Stimulated activated CD4-positive, alpha-beta T cell treated with anti-CD3 and anti-CD28 coated beads, TNF-alpha, amount 100 ng/mL, for 48 hours (primary cell): Measurements from ENCODE around the gene ICA1.
"Not testable (repeated sequence)": the region's sequence is repeated elsewhere in the genome, so short reads cannot be mapped to it uniquely, and the experiment has no call there.

Experiments
- DNase-seq, 3 donors: peaks; one replicate each; pipeline ENCODE4 v3.0.0-alpha.2; 2020; ENCODE audit warnings: low read depth in 3 of 3

Gene ICA1

DNA sequence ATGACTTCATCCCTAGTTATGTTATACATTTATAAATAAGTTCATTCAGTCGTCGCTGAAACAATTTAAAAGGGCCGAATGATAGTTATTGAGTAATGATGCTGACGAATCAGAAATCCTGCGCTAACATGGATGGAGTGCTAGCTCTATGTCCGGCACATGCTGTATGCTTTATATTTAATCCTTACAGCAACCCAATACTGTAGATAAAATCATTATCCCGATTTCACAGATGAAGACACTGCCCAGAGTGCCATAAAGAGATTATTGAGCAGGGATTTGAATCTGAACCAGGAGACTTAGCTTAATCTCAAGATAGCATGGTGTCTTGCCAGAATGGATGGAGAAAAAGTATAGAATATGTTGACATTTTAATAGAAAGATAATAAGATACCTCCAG is 1.1 kb upstream of the ICA1 start:
- DNase-seq: no peak

GRCh38 chr7:8260871-8261694 is 884 bp downstream of the ICA1 start:
- peak in 1 of 3 donors; percentile 11 for DNase-seq

DNA sequence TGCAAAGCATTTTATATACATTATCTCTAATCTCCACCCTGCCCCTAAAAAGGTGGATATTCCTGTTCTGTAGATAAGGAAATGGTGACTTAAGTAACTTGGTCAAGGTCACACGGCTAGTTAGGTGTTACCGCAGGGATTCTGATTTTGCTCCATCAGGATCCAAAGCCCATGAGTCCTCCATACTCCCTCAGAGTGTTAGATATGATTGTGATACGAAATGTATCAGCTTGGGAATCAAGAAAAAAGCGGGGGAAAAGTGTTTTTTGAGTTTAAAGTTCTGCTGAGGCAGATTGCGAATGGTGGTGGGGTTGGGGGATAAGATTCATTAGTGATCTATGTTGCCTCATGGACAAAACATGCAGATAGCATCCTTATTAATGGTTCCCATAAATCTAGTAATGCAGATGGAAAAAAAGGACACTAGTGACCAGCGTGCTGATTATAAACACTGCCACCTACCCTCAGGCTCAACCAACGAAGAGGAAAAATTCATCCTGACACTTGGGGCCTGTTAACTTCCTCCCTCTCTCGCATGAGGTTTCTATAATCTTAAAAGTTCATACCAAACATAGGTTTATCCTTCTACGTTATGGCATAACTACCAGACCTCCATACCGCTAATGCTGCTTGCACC is 2.3 kb downstream of the ICA1 start:
- no peak for DNase-seq

DNA sequence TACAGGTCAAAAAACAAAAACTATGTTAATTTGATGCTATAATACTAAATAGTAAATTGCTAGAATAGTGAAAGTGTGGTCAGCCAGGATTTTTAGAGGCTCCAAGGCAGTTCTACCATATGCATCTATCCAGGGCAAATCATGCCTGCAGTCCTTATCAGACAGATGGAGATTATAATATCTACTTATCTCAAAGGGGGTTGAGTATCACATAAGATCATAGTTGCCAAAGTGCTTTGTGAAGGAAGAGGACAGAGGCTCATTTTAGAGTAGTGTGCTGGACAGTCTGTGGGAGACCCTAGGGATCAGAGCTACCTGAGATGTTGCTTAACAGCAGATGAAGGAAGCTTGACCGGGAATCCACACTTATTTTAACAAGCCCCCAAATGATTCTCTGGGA is 3.2 kb downstream of the ICA1 start:
- DNase-seq: no peak

DNA sequence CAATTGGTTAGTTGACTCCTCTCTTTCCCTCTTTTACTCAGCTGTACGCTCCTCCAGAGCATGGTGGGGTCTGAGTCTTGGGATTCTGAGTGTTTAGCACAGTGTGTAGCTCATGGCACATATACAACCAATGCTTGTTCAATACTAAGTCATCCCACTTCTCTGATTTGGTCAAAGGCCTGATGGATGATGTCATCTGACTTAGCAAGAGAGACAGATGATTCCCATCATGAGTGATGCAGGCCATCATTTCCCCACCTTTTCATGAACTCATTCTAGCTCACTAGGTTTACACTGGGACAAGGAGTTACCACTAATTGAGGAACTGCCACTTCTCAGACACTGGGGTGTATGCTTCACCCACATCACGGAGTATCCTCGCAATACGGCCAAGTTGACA is 3.8 kb downstream of the ICA1 start:
- DNase-seq: no peak

GRCh38 chr7:8255680-8256655 is 6.0 kb downstream of the ICA1 start:
- DNase-seq: no peak

GRCh38 chr7:8254667-8255066 is 7.3 kb downstream of the ICA1 start:
- no peak for DNase-seq

DNA sequence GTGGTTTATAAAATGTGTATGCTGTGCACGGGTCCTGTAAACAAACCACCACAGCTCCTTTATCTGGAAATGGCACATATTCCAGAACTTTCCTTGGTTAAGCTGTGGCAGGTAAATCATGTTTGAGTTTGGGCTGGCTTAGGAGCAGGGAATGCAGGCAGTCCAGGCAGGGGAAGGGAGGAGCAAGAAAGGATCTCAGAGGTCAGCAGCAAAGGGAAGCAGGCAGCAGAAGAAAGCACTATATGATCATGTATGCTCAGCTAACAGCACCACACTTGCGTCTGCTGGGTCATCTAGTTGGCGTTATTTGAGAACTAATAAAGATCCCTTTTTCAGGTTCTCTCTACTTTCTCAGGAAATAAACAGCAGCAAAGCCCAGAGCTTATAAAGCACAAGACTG is 7.8 kb downstream of the ICA1 start:
- no peak for DNase-seq

DNA sequence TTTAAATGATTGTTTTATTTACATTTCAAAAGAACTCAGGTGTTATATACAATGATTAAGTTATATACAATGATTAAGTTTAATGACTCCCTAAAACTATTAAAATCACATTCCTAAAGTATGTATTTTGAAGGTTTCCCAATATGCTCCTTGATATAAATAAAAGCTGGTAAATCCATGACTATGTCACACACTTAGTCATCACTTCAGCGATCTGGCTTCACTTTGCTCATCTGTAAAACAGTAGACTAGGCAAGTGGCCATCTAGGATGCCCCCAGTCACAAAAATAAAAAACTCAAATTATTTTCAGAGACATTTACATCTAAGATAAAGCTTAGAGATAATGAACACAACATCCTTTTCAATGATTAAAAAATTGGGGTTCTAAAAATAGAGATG is 10.8 kb downstream of the ICA1 start:
- no peak for DNase-seq

DNA sequence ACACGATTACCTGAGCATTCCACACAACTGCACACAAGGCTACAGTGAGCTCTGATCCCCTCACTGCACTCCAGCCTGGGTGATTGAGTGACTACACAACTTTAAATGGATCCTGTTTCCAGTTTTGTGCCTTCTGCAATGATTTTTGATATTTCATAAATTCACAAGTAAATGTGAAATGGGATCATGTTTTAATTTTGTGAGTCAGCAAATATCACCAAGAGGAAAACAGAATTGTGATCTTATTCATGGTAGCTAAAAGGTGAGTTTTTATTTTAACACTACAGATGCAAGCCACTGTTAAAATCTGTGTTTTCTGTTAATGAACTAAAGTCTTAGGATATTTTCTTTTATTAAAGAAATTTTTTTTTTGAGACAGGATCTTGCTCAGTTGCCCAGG is 11.4 kb downstream of the ICA1 start:
- no peak for DNase-seq

GRCh38 chr7:8249121-8249520 is 12.8 kb downstream of the ICA1 start:
- no peak for DNase-seq

- no peak for DNase-seq
Observed at GRCh38 chr7:8246020-8246419, 15.9 kb downstream of the ICA1 start.

- DNase-seq: not testable (repeated sequence)
Observed at GRCh38 chr7:8245032-8245431, 16.9 kb downstream of the ICA1 start.

- not testable (repeated sequence) for DNase-seq
Observed at GRCh38 chr7:8243059-8243458, 18.9 kb downstream of the ICA1 start.

DNA sequence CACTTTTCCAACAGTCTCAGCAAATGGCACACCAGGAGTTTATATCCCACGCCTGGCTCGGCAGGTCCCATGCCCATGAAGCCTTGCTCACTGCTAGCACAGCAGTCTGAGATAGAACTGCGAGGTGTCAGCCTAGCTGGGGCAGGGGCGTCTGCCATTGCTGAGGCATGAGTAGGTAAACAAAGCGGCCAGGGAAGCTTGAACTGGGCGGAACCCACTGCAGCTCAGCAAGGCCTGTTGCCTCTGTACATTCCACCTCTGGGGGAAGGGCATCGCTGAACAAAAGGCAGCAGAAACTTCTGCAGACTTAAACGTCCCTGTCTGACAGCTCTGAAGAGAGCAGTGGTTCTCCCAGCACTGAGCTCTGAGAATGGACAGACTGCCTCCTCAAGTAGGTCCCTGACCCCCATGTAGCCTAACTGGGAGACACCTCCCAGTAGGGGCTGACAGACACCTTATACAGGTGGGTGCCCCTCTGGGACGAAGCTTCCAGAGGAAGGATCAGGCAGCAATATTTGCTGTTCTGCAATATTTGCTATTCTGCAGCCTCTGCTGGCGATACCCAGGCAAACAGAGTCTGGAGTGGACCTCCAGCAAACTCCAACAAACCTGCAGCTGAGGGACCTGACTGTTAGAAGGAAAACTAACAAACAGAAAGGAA is 22.1 kb downstream of the ICA1 start:
- DNase-seq: not testable (repeated sequence)

- DNase-seq: no peak
Observed at GRCh38 chr7:8236780-8237407, 25.1 kb downstream of the ICA1 start.

DNA sequence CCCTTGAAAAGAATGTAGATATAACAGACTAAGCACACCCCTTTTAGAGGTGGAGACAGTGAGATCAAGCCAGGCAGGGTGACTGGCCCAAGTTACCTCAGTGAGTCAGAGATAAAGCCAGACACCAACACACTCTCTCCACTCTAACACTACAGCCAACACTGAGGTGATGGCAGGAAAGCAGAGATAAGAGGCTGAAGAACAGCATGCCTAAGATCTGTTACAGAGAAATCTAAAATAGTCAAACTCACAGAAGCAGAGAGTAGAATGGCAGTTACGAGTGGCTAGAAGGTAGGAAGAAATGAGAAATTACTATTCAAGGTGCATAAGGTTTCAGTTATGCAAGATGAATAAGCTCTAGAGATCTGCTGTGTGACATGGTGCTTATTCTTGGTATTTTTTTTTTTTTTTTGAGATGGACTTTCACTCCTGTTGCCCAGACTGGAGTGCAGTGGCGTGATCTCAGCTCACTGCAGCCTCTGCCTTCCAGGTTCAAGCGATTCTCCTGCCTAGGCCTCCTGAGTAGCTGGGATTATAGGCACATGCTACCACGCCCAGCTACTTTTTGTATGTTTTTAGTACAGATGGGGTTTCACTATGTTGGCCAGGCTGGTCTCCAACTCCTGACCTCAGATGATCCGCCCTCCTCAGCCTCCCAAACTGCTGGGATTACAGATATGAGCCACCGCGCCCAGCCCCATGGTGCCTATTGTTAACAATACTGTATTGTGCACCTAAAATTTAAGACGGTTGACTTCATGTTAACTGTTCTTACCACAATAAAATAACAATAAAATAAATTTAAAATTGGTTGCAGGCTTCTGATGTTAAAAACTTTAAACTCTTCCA is 28.7 kb downstream of the ICA1 start:
- no peak for DNase-seq

DNA sequence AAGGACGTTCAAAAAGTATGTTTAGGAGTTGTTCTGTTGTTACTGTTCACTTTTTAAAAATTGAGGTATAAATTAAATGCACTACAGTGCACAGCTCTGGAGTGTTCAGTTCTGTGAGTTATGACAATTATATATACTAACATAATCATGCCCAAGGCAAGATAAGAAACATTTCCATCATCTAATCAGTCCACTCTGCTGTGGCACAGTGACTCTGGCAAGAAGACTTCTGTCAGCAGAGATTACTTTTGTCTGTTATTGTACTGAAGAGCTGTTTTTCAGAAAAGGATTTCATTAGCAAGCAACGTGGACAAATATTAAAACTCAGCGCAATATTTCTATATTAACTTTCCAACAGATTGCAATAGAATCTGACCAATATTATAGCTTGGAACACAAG is 32.0 kb downstream of the ICA1 start:
- DNase-seq: no peak

GRCh38 chr7:8228766-8229674 is 32.9 kb downstream of the ICA1 start:
- no peak for DNase-seq
